ENCODE data around the gene PACSIN2. TPM values are rescaled to one million over a fixed set of nuclear protein-coding genes. Genes with fewer than 3 reads are reported as not detected.

The PACSIN2 gene
- total RNA-seq, 6 donors from 2014 or later: 120 to 186 (median 151) TPM

GRCh38 chr22:42979606-42980005 lies 35.3 kb downstream of the PACSIN2 start:
- TF ChIP-seq EP300 (IDR thresholded peaks at IDR 0.05): no peak
- no peak for TF ChIP-seq CTCF (IDR thresholded peaks at IDR 0.05)
- no peak for TF ChIP-seq POLR2A (IDR thresholded peaks at IDR 0.05)
- TF ChIP-seq POLR2AphosphoS5 (IDR thresholded peaks at IDR 0.05): no peak
- H3K27me3 ChIP-seq: no peaks in the 10 kb centered on the region
- H3K36me3 ChIP-seq: no peaks in the 10 kb centered on the region
- H3K27ac ChIP-seq: no peak overlapping the region
- 82% methylated on average over 4 of the region's 4 CpGs for WGBS, 2 donors
- H3K4me3 ChIP-seq: no peak overlapping the region
- no peaks in the 10 kb centered on the region for H3K9me3 ChIP-seq
- peaks cover 16 to 38% (median 25%) of the 10 kb centered on the region in 4 donors for H3K4me1 ChIP-seq
- DNase-seq (no peak), ATAC-seq (ENCODE audit: low FRiP score in 2 of 2) (no peak)

GRCh38 chr22:42978453-42979103 lies 36.4 kb downstream of the PACSIN2 start:
- WGBS, 2 donors: 17 to 31% methylated on average over 5 of the region's 5 CpGs
- no peaks in the 10 kb centered on the region for H3K36me3 ChIP-seq
- H3K27me3 ChIP-seq: no peaks in the 10 kb centered on the region
- no peaks in the 10 kb centered on the region for H3K9me3 ChIP-seq
- peak; percentile 76 to 85 for ATAC-seq (ENCODE audit: low FRiP score in 2 of 2)
- H3K4me1 ChIP-seq: peaks cover 24 to 48% (median 33%) of the 10 kb centered on the region in 4 donors
- DNase-seq: no peak
- no peak overlapping the region for H3K4me3 ChIP-seq
- H3K27ac ChIP-seq: peak overlapping the region; percentile 31 to 72 (median 62)
- TF ChIP-seq POLR2AphosphoS5 (IDR thresholded peaks at IDR 0.05): no peak
- TF ChIP-seq EP300 (IDR thresholded peaks at IDR 0.05): no peak
- TF ChIP-seq CTCF (IDR thresholded peaks at IDR 0.05): no peak
- TF ChIP-seq POLR2A (IDR thresholded peaks at IDR 0.05): no peak

- peak in 1 of 2 donors; percentile 48 for ATAC-seq (ENCODE audit: low FRiP score in 2 of 2)
Measured at GRCh38 chr22:42977569-42977968, 37.4 kb downstream of the PACSIN2 start.

GRCh38 chr22:42976217-42976933 lies 38.6 kb downstream of the PACSIN2 start:
- WGBS, 2 donors: 71 to 75% methylated on average over 4 to 7 of the region's 7 CpGs
- no peak overlapping the region for H3K27ac ChIP-seq

More at GRCh38 chr22:42977569-42977968, 37.4 kb downstream of the PACSIN2 start:
- Histone ChIP-seq H3K9me3 (no peaks in the 10 kb centered on the region), H3K27ac (peak overlapping the region in 3 of 4 donors; percentile 31 to 69 (median 55)), H3K27me3 (no peaks in the 10 kb centered on the region), H3K36me3 (no peaks in the 10 kb centered on the region), H3K4me3 (no peak overlapping the region), H3K4me1 (peaks cover 34 to 55% (median 42%) of the 10 kb centered on the region in 4 donors)
- WGBS, 2 donors: 77 to 83% methylated on average over 6 of the region's 6 CpGs
- TF ChIP-seq POLR2A (IDR thresholded peaks at IDR 0.05) (no peak), EP300 (IDR thresholded peaks at IDR 0.05) (no peak), POLR2AphosphoS5 (IDR thresholded peaks at IDR 0.05) (no peak), CTCF (IDR thresholded peaks at IDR 0.05) (no peak)
- peak in 1 of 2 donors; percentile 64 for DNase-seq

More at GRCh38 chr22:42976217-42976933, 38.6 kb downstream of the PACSIN2 start:
- ATAC-seq (ENCODE audit: low FRiP score in 2 of 2): no peak
- no peak for DNase-seq
- Histone ChIP-seq H3K4me3 (no peak overlapping the region), H3K36me3 (no peaks in the 10 kb centered on the region), H3K27me3 (no peaks in the 10 kb centered on the region), H3K9me3 (no peaks in the 10 kb centered on the region), H3K4me1 (peaks cover 35 to 57% (median 43%) of the 10 kb centered on the region in 4 donors)
- TF ChIP-seq POLR2AphosphoS5 (IDR thresholded peaks at IDR 0.05) (no peak), EP300 (IDR thresholded peaks at IDR 0.05) (no peak), POLR2A (IDR thresholded peaks at IDR 0.05) (no peak), CTCF (IDR thresholded peaks at IDR 0.05) (no peak)
